Sigmoid colon (tissue), 3 donors: ENCODE results near the gene AKIP1.

Experiments used
- CTCF ChIP-seq, 4 experiments: fragments of 450-650 bp in 3 of 4; fragments of 200-600 bp in 1 of 4; IDR thresholded peaks; one replicate each; pipeline ENCODE4 v1.5.1; 2016 to 2019; ENCODE audit warnings: antibody characterized with exemption in 4 of 4, mild to moderate bottlenecking in 3 of 4, moderate library complexity in 2 of 4
- POLR2A ChIP-seq, 2 donors: fragments of 450-650 bp; IDR thresholded peaks; one replicate each; pipeline ENCODE4 v1.6.1; 2016; ENCODE audit warnings: antibody characterized with exemption in 2 of 2, mild to moderate bottlenecking in 2 of 2, moderate library complexity in 2 of 2

DNA sequence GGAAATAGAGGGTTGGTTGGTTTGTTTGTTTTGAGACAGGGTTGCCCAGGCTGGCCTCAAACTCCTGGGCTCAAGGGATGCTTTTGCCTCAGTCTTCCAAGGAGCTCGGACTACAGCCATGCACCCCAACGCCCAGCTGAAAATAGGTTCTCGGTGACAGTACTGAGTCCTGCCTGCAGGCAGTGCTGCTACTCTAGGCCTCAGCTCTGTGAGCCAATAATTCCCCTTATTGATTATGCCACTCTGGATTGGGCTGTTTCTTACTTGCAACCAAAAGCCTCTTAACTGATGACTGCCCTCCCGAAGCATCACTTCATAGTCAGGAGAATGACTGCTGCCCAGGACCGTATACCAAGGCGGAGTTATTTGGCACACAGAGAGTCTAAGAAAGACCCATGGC lies 22.9 kb downstream of the AKIP1 start:
- TF ChIP-seq CTCF (IDR thresholded peaks at IDR 0.05) (no peak), POLR2A (IDR thresholded peaks at IDR 0.05) (no peak)
